ENCODE measurements around the gene STT3A. TPM values are rescaled to one million over a fixed set of nuclear protein-coding genes. Genes with fewer than 3 reads are reported as not detected.

STT3A gene
- total RNA-seq, 1 donor from 2014 or later: 84.2 TPM

GRCh38 chr11:125670172-125670571, 77.5 kb downstream of the STT3A start:
- no peak for DNase-seq

GRCh38 chr11:125671561-125671960, 78.9 kb downstream of the STT3A start:
- DNase-seq: no peak

Small RNA genes within 50 kb of the gene (small RNA-seq; reads per million reads assigned to genes)
- 0.78 reads per million, percentile 67 among the genes with 10 or more reads in this experiment for gene RNU2-35P
- not detected for gene RNU6-1156P

Other genes with a start within 250 kb of the STT3A start
- gene FEZ1, start 96.6 kb upstream of the STT3A start, total RNA-seq: 295 TPM
- 95.9 TPM for gene EI24, start 23.4 kb upstream of the STT3A start, total RNA-seq
- gene CHEK1, start 32.3 kb downstream of the STT3A start, total RNA-seq: 17.5 TPM
- 0.31 TPM for gene ACRV1, start 88.0 kb downstream of the STT3A start, total RNA-seq
- gene PATE1, start 153.4 kb downstream of the STT3A start, total RNA-seq: not detected
- 1.6 TPM for gene PATE2, start 186.0 kb downstream of the STT3A start, total RNA-seq
- not detected for gene PATE3, start 195.3 kb downstream of the STT3A start, total RNA-seq
- not detected for gene PATE4, start 240.5 kb downstream of the STT3A start, total RNA-seq

Measured in occipital lobe (tissue), 3 donors.